ENCODE results near the gene HOXC5. TPM values are rescaled to one million over a fixed set of nuclear protein-coding genes. Genes with fewer than 3 reads are reported as not detected.

HOXC5 gene
- total and polyA plus RNA-seq, 8 donors, result 0.25 to 1.3 TPM; not detected in 6

DNA sequence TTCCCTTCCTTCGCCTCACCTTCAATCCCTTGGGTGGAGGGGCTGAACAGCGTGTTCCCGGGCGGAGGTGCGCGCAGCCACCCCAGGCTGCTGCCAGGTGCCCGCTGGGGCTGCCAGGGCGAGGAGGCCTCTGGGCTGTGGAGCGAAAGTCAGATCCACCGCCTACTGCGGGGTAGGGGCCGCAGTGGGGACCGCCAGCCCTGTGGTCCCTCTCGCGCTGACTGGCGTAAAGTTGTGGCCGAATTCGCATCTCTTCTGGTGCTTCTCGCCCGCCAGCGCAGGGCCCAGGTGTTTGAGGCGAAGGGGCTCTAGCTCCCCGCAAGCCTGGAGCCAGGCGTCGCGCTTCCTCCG, 13.9 kb downstream of the HOXC5 start:
- DNase-seq, result peak in 1 of 2 donors; percentile 46
- H3K9me3 ChIP-seq, result no peaks in the 10 kb centered on the region
- H3K4me1 ChIP-seq, result peaks cover 0 to 25% (median 8%) of the 10 kb centered on the region in 4 donors
- peaks cover 0 to 92% (median 29%) of the 10 kb centered on the region in 3 donors for H3K27me3 ChIP-seq
- H3K27ac ChIP-seq, result no peak overlapping the region
- WGBS, 5 donors, result 23 to 46% (median 37%) methylated on average over 18 to 27 of the region's 27 CpGs
- H3K4me3 ChIP-seq, result peak overlapping the region in 3 of 4 donors; percentile 21 to 42 (median 22)
- no peaks in the 10 kb centered on the region for H3K36me3 ChIP-seq
- intact Hi-C loops (cut with DNase I; ENCODE audit: low total_unique reads), result no loop called here
- no peak for TF ChIP-seq POLR2A (IDR thresholded peaks at IDR 0.05)
- no peak for TF ChIP-seq EP300 (IDR thresholded peaks at IDR 0.05)
- no peak for TF ChIP-seq POLR2AphosphoS5 (IDR thresholded peaks at IDR 0.05)
- TF ChIP-seq, protein P1, sequence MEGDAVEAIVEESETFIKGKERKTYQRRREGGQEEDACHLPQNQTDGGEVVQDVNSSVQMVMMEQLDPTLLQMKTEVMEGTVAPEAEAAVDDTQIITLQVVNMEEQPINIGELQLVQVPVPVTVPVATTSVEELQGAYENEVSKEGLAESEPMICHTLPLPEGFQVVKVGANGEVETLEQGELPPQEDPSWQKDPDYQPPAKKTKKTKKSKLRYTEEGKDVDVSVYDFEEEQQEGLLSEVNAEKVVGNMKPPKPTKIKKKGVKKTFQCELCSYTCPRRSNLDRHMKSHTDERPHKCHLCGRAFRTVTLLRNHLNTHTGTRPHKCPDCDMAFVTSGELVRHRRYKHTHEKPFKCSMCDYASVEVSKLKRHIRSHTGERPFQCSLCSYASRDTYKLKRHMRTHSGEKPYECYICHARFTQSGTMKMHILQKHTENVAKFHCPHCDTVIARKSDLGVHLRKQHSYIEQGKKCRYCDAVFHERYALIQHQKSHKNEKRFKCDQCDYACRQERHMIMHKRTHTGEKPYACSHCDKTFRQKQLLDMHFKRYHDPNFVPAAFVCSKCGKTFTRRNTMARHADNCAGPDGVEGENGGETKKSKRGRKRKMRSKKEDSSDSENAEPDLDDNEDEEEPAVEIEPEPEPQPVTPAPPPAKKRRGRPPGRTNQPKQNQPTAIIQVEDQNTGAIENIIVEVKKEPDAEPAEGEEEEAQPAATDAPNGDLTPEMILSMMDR (IDR thresholded peaks at IDR 0.05), result no peak

DNA sequence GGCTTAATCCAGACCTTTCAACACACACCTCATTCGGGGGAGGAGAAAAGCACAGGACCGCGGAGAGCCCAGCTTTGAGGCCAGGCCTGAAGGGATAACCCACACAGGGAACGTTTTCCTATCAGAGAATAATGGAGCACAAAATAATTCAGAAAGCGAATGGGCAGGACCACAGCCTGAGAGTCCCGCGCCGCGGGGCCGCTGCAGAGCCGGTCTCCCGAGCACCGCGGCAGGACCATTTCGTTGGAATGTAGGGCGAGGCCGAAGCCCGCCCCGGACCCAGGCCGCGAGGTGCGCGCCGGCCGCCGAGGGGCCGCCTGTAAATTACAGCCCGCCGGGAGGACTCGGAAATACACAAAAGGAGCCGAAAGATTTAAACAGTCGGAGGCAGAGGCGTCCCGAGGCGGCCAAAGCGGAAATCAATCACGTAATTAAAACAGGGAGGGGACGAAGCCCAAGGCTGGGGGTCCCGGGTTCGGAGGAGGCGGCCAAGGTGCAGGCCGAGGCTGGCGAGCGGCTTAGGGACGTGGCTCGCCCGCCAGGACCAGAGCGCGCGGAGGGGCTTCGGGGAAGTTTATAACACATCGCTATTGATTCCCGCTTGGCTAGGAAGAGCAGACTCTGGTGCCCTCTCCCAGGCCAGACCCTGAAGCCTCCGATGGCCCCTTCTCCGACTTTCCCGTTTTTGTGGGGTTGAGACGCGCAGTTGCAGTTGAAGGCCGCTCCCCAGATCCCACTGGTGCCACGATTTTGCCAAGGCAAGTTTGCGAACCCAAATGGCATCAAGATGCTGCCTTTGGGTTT, 14.5 kb downstream of the HOXC5 start:
- H3K4me3 ChIP-seq, result peak overlapping the region in 3 of 4 donors; percentile 21 to 42 (median 22)
- no peak overlapping the region for H3K27ac ChIP-seq
- intact Hi-C loops (cut with DNase I; ENCODE audit: low total_unique reads), result no loop called here
- peaks cover 2 to 31% (median 10%) of the 10 kb centered on the region in 4 donors for H3K4me1 ChIP-seq
- TF ChIP-seq EP300 (IDR thresholded peaks at IDR 0.05), result no peak
- H3K9me3 ChIP-seq, result no peaks in the 10 kb centered on the region
- H3K27me3 ChIP-seq, result peaks cover 0 to 93% (median 29%) of the 10 kb centered on the region in 3 donors
- 29 to 43% (median 40%) methylated on average over 60 to 61 of the region's 61 CpGs for WGBS, 5 donors
- no peaks in the 10 kb centered on the region for H3K36me3 ChIP-seq
- DNase-seq, result no peak

DNA sequence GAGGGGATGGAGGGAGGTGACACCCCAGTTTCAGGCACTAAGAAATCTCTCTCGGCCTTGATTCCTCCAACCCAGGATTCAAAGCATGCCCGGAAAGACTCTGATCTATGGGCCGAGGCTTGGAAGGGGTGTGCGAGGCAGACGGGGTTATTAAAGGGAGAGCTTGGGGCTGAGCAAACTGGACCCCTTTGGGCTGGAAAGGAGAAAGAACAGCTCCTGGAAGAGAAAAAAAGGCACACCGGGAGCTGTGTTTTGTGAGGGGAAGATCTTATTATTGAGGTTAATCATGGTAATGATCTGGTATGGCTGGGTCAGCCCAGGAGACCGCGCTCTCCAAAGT, 15.1 kb downstream of the HOXC5 start:
- Histone ChIP-seq H3K27ac (no peak overlapping the region), H3K4me3 (no peak overlapping the region), H3K27me3 (peaks cover 0 to 95% (median 29%) of the 10 kb centered on the region in 3 donors), H3K36me3 (no peaks in the 10 kb centered on the region), H3K4me1 (peaks cover 7 to 36% (median 16%) of the 10 kb centered on the region in 4 donors), H3K9me3 (no peaks in the 10 kb centered on the region)
- intact Hi-C loops (cut with DNase I; ENCODE audit: low total_unique reads), result no loop called here
- TF ChIP-seq POLR2A (IDR thresholded peaks at IDR 0.05) (no peak), POLR2AphosphoS5 (IDR thresholded peaks at IDR 0.05) (no peak), EP300 (IDR thresholded peaks at IDR 0.05) (no peak)
- TF ChIP-seq, protein P1 (IDR thresholded peaks at IDR 0.05), result no peak
- DNase-seq, result no peak
- WGBS, 5 donors, result 57 to 91% (median 82%) methylated on average over 8 of the region's 8 CpGs

DNA sequence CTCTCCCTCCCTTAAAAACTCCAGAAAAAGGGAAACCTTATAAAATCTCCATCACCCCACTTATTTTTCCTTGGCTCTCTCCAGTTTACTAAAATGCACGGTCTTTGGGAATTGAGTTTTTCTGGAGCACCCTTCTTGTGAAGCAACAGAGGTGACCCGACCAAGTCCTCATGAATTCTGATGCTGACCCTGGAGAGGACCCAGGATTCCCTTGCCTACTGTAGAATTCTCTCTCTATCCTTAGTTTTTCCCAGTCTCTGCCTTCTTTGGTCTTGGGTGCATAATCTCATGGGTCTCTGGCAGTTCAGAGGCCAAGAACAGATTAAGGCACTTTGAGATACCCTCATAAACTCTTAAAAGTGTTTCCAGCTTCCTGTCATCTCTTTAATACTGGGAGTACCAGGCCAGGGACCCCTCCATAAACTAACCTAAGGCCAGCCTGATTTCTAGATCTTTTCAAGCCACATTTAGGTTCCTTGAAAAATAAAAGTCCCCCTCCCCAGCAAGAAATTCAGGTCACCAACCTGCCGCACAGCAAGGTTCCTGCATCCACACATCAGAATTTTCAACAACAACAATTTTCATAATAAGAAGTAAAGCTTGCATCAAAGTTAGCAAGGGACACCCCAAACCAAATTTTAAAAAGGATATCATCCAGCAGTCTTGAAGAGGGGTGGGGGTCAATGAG, 15.7 kb downstream of the HOXC5 start:
- Histone ChIP-seq H3K27ac (no peak overlapping the region), H3K4me1 (peaks cover 10 to 42% (median 21%) of the 10 kb centered on the region in 4 donors), H3K4me3 (no peak overlapping the region), H3K27me3 (peaks cover 0 to 95% (median 29%) of the 10 kb centered on the region in 3 donors), H3K9me3 (no peaks in the 10 kb centered on the region), H3K36me3 (no peaks in the 10 kb centered on the region)
- no peak for TF ChIP-seq EP300 (IDR thresholded peaks at IDR 0.05)
- TF ChIP-seq POLR2A (IDR thresholded peaks at IDR 0.05), result no peak
- TF ChIP-seq, protein P1 (IDR thresholded peaks at IDR 0.05), result no peak
- no peak for TF ChIP-seq POLR2AphosphoS5 (IDR thresholded peaks at IDR 0.05)
- no peak for DNase-seq
- 74 to 94% (median 80%) methylated on average over 3 of the region's 3 CpGs for WGBS, 5 donors
- intact Hi-C loops (cut with DNase I; ENCODE audit: low total_unique reads), result no loop called here
